ENCODE measurements around the gene NCOA1. TPM values are rescaled to one million over a fixed set of nuclear protein-coding genes. Genes with fewer than 3 reads are reported as not detected.
A peak's percentile ranks its signal among the peaks of the same experiment; 100 is the strongest.

NCOA1 gene
- total RNA-seq, 2 donors from 2014 or later, result 17.1 to 29.1 TPM

- H3K36me3 Mint-ChIP-seq, result no peaks in the 10 kb centered on the region
- H3K9me3 Mint-ChIP-seq, result no peaks in the 10 kb centered on the region
- no peak for ATAC-seq
- no peak overlapping the region for H3K27ac Mint-ChIP-seq
- no peak for DNase-seq (ENCODE audit: low spot score in 2 of 2)
These were observed 240.0 kb downstream of the NCOA1 start for GRCh38 chr2:24731040-24731439.

- Mint-ChIP-seq H3K27ac (no peak overlapping the region), H3K9me3 (no peaks in the 10 kb centered on the region), H3K36me3 (no peaks in the 10 kb centered on the region)
- ATAC-seq (no peak), DNase-seq (ENCODE audit: low spot score in 2 of 2) (no peak)
These were observed 240.9 kb downstream of the NCOA1 start for GRCh38 chr2:24731923-24732322.

DNA sequence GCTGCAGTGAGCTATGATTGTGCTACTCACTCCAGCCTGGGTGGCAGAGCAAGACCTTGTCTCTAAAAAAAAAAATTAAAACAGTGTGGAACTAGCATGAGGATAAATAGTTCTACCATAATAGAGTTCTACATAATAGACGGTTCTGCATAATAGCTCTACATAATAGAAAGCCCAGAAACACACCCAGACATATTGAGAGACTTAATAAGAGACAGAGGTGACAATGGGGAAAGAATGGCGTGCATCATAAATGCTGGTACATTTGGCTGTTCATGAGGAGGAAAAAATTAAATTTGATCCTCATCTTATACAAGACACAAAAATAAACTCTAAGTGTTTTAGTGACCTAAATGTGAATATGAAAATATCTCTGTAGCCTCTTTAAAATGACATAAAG lies 243.7 kb downstream of the NCOA1 start:
- no peak for ATAC-seq
- H3K9me3 Mint-ChIP-seq, result no peaks in the 10 kb centered on the region
- no peaks in the 10 kb centered on the region for H3K36me3 Mint-ChIP-seq
- no peak for DNase-seq (ENCODE audit: low spot score in 2 of 2)
- no peak overlapping the region for H3K27ac Mint-ChIP-seq

GRCh38 chr2:24739354-24740025 lies 248.4 kb downstream of the NCOA1 start:
- ATAC-seq (no peak), DNase-seq (ENCODE audit: low spot score in 2 of 2) (no peak)
- Mint-ChIP-seq H3K36me3 (no peaks in the 10 kb centered on the region), H3K9me3 (no peaks in the 10 kb centered on the region), H3K27ac (peak overlapping the region in 1 of 2 donors; percentile 17)

GRCh38 chr2:24740142-24740541 lies 249.1 kb downstream of the NCOA1 start:
- Mint-ChIP-seq H3K9me3 (no peaks in the 10 kb centered on the region), H3K27ac (no peak overlapping the region), H3K36me3 (no peaks in the 10 kb centered on the region)
- ATAC-seq, result no peak
- DNase-seq (ENCODE audit: low spot score in 2 of 2), result no peak

GRCh38 chr2:24742730-24743129 lies 251.7 kb downstream of the NCOA1 start:
- DNase-seq (ENCODE audit: low spot score in 2 of 2) (no peak), ATAC-seq (no peak)
- Mint-ChIP-seq H3K36me3 (peaks cover 0 to 4% of the 10 kb centered on the region in 2 donors), H3K9me3 (no peaks in the 10 kb centered on the region), H3K27ac (no peak overlapping the region)

GRCh38 chr2:24743924-24744323 lies 252.9 kb downstream of the NCOA1 start:
- no peak overlapping the region for H3K27ac Mint-ChIP-seq
- no peak for ATAC-seq
- no peak for DNase-seq (ENCODE audit: low spot score in 2 of 2)
- H3K9me3 Mint-ChIP-seq, result no peaks in the 10 kb centered on the region
- H3K36me3 Mint-ChIP-seq, result peaks cover 0 to 4% of the 10 kb centered on the region in 2 donors

GRCh38 chr2:24744356-24744755 lies 253.3 kb downstream of the NCOA1 start:
- no peak for ATAC-seq
- no peak overlapping the region for H3K27ac Mint-ChIP-seq
- DNase-seq (ENCODE audit: low spot score in 2 of 2), result no peak
- H3K36me3 Mint-ChIP-seq, result peaks cover 0 to 4% of the 10 kb centered on the region in 2 donors
- no peaks in the 10 kb centered on the region for H3K9me3 Mint-ChIP-seq

DNA sequence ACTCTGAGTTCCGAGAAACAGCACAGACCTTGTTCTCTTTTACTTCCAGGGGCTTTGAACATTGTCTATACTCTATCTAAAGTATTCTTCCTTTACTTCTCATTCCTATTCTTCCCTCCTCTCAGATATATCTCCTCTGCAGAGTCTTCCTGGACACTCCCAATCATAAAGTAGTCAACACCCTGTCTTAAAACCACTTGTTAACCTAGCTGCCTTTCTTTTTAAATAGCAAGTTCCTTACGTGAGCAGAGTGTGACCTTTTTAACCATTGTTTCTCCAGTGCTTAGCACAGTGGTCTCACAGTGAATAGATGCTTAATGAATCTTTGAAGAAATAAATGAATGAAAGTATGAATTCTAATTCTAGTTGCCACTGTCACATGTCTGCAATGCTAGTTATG lies 254.8 kb downstream of the NCOA1 start:
- no peak for ATAC-seq
- H3K36me3 Mint-ChIP-seq, result peaks cover 0 to 4% of the 10 kb centered on the region in 2 donors
- no peak overlapping the region for H3K27ac Mint-ChIP-seq
- no peak for DNase-seq (ENCODE audit: low spot score in 2 of 2)
- no peaks in the 10 kb centered on the region for H3K9me3 Mint-ChIP-seq

- no peak for DNase-seq (ENCODE audit: low spot score in 2 of 2)
- H3K9me3 Mint-ChIP-seq, result no peaks in the 10 kb centered on the region
- no peak for ATAC-seq
- H3K27ac Mint-ChIP-seq, result peak overlapping the region in 1 of 2 donors; percentile 22
- peaks cover 0 to 4% of the 10 kb centered on the region in 2 donors for H3K36me3 Mint-ChIP-seq
These were observed 256.2 kb downstream of the NCOA1 start for GRCh38 chr2:24747299-24747698.

DNA sequence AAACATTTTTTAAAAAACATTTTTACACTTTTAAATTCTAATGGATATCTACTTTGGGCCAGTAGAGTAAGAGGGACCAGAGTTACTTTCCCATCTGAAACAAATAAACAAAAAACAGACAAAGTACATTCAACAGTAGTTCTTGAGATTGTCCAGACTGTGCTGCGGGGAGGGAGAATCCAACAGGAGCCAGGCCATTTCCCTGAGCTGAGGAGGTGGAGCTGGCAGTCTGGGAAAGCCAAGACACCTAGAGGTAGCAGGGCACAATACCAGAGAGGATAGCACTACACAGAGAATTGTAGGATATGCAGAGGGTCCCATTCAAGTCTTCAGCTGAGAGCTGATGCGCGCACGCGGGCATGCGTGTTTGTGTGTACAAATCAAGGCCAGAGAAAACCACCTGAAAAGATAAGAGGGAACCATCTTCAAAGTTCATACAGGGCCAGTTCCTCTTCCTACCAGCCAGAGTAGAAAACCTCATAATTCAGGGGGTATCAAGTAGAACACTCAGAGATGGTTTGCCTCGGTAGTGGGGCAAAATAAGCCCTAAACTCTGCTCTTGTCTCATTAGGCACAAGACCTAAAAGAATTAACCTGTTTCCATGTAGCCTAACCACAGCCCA lies 258.1 kb downstream of the NCOA1 start:
- DNase-seq (ENCODE audit: low spot score in 2 of 2) (no peak), ATAC-seq (no peak)
- H3K27ac Mint-ChIP-seq, result peak overlapping the region in 1 of 2 donors; percentile 48
- H3K9me3 Mint-ChIP-seq, result no peaks in the 10 kb centered on the region
- H3K36me3 Mint-ChIP-seq, result peaks cover 0 to 4% of the 10 kb centered on the region in 2 donors

DNA sequence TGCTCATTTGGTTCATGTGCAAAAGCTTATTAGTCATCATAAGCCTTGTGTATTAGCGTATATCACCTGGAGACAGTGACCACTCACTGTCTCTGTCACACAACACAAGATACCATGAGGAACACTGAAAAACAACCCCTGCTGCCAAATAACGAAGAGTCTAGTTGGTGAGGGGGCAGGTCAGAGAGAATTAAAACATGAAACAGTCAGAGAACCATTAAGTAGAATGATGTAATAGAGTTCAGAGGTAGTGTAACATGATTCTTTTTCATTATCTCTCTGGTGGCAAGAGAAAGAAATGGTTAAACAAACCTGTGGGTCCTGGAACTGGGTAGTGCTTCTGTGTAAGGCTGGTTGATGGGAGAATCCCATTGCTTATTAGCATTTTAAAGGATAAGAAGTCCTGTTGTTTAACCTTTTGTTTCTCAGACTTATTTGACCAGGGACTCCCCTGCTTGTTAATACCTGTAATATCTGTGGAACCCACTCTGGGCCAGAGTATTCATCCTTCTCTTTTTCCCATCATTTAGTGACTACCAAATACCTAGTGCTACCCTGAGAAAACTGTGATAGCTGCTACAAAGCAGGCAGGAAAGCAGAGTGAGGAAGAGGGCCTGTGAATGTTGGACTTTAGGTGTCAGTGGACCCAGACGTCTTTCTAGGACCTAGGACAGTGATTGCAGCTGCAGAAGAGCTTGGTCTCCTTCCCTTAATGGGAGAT lies 264.1 kb downstream of the NCOA1 start:
- no peaks in the 10 kb centered on the region for H3K9me3 Mint-ChIP-seq
- DNase-seq (ENCODE audit: low spot score in 2 of 2) (no peak), ATAC-seq (peak; percentile 43 to 59)
- H3K27ac Mint-ChIP-seq, result peak overlapping the region in 1 of 2 donors; percentile 76
- H3K36me3 Mint-ChIP-seq, result no peaks in the 10 kb centered on the region

- Mint-ChIP-seq H3K27ac (no peak overlapping the region), H3K9me3 (no peaks in the 10 kb centered on the region), H3K36me3 (no peaks in the 10 kb centered on the region)
- DNase-seq (ENCODE audit: low spot score in 2 of 2) (no peak), ATAC-seq (no peak)
These were observed 265.7 kb downstream of the NCOA1 start for GRCh38 chr2:24756789-24757188.

- no peak for ATAC-seq
- no peak for DNase-seq (ENCODE audit: low spot score in 2 of 2)
- Mint-ChIP-seq H3K36me3 (no peaks in the 10 kb centered on the region), H3K27ac (no peak overlapping the region), H3K9me3 (no peaks in the 10 kb centered on the region)
These were observed 270.8 kb downstream of the NCOA1 start for GRCh38 chr2:24761866-24762265.

DNA sequence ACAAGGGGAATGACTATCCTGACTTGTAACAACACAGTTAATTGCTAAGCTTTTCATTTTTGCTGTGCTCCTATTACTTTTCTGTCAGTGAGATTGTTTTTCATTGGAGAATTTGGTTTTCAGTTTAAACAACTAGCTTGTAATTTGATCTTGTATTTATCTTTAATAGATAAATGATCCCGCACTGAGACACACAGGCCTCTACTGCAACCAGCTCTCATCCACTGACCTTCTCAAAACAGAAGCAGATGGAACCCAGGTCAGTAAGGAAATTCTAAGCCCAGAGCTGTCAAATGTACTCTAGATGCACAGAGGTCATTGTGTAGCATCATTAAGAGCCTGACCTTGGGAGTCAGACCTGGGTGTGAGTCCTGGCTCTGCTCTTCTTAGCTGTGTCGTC lies 271.5 kb downstream of the NCOA1 start:
- Mint-ChIP-seq H3K36me3 (no peaks in the 10 kb centered on the region), H3K9me3 (no peaks in the 10 kb centered on the region), H3K27ac (no peak overlapping the region)
- ATAC-seq (no peak), DNase-seq (ENCODE audit: low spot score in 2 of 2) (no peak)

- no peak overlapping the region for H3K27ac Mint-ChIP-seq
- DNase-seq (ENCODE audit: low spot score in 2 of 2) (no peak), ATAC-seq (no peak)
- H3K9me3 Mint-ChIP-seq, result no peaks in the 10 kb centered on the region
- H3K36me3 Mint-ChIP-seq, result no peaks in the 10 kb centered on the region
These were observed 272.8 kb downstream of the NCOA1 start for GRCh38 chr2:24763843-24764242.

DNA sequence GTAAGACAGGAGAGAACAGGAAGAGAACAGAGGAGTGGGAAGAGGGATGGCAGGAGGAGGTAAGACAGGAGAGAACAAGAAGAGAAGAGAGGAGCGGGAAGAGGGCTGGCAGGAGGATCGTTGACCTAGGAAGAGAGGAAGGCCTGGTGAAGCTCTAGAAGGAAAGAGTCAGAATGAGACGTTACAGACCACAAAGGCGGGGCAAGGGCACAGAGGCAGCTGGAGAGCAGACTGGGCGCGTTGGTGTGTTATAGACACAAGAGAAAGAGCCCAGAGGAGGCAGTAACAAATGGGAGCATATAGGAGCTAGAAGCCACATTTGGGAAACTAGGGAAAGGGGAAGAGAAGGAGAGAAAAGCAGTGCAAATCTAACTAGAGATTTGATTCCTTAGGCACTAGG lies 275.6 kb downstream of the NCOA1 start:
- DNase-seq (ENCODE audit: low spot score in 2 of 2) (peak in 1 of 2 donors; percentile 9), ATAC-seq (peak in 1 of 2 donors; percentile 64)
- Mint-ChIP-seq H3K27ac (peak overlapping the region in 1 of 2 donors; percentile 65), H3K36me3 (no peaks in the 10 kb centered on the region), H3K9me3 (no peaks in the 10 kb centered on the region)
